GM21717 (cell line): ENCODE data around the gene UBN1.
"Not testable (repeated sequence)": the region's sequence is repeated elsewhere in the genome, so short reads cannot be mapped to it uniquely, and the experiment has no call there.

ENCODE experiments used
- ATAC-seq: cut with Tn5 transposase; IDR thresholded peaks from one replicate; pipeline ENCODE4 v1.9.1; 2021; ENCODE audit warnings: mild to moderate bottlenecking, moderate library complexity; ENCODE audit not compliant: unreplicated experiment

The UBN1 gene

DNA sequence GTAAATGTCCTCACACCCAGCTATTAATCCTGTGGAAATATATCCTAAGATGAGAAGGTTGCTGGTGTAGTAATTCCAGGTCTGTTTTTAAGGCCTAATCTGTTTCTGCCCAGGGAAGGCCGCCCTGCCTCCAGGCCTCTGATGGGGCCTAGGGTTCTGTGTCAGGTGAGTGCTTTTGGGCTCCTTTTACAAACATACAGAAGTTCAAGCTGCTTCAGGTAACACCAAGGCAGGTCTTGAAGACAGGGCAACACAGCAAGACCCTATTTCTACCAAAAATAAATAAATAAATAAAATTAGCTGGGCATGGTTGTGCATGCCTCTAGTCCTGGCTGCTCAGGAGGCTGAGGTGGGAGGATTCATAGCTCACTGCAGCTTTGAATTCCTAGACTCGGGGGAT lies 80.4 kb downstream of the UBN1 start:
- ATAC-seq = no peak

DNA sequence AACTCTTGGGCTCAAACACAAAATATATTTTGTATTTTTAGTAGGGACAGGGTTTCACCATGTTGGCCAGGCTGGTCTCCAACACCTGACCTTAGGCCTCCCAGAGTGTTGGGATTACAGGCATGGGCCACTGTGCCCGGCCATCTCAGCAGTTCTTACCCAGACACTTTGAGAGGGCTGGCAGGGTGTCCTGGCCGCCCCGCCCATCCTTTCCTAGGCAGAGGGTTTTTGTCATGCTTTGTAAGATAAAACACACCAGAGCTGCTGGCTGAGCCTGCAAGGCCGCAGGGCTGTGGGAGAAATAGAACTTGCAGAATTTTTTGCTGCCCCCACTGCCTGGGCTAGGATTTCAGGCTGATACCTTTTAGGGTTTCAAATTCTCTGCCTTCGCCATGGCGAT lies 80.9 kb downstream of the UBN1 start:
- ATAC-seq = no peak

DNA sequence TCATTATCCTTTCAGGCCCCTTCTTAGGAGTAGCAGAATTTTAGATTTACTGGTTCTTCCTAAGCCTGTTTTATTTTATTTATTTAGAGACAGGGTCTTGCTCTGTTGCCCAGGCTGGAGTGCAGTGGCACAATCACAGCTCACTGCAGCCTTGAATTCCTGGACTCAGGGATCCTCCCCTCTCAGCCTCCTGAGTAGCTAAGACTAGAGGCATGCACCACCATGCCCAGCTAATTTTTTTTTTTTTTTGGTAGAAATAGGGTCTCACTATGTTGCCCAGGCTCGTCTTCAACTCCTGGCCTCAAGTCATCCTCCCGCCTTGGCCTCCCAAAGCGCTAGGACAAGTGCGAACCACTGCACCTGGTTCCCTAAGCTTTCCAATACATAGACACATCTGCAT lies 82.3 kb downstream of the UBN1 start:
- ATAC-seq = not testable (repeated sequence)

DNA sequence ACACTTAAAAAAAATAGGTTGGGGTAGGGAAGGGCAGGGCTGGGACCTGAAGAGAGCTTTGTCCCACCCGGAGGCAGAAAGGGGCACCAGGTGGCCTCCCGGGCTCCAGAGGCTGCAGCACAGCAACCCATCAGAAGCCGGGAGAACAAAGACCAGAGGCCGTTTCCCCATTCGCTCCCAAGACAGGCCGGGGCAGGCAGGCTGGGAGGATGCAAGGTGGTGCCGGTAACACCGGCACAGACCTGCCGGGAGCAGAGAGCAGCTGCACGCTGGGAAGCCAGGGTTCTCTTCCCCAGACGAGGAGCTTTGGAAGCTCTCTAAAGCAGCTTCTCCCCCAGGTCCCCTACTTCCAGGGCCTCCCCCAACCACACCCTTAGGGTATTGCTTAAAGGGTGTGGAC lies 84.1 kb downstream of the UBN1 start:
- ATAC-seq = no peak
